D721Med (cell line): ENCODE measurements around the gene VPS13D.

Experiments used
- DNase-seq: peaks from one replicate; pipeline ENCODE4 v3.0.0; 2011; ENCODE audit warnings: low spot score; ENCODE audit not compliant: insufficient read length
- FAIRE-seq: peaks from 2 replicates; lab custom pipeline; 2011; peaks lifted over from hg19 to GRCh38; lab: Jason Lieb, UNC
- CTCF ChIP-seq: IDR thresholded peaks from 2 replicates; pipeline ENCODE4 v1.5.1; 2012; ENCODE audit warnings: mild to moderate bottlenecking, control low read depth; ENCODE audit not compliant: insufficient read depth; ENCODE audit errors: missing control alignments

The VPS13D gene

GRCh38 chr1:12189328-12189682 lies 40.5 kb upstream of the VPS13D start:
- TF ChIP-seq CTCF: no peak
- DNase-seq (no peak), FAIRE-seq (no peak)

DNA sequence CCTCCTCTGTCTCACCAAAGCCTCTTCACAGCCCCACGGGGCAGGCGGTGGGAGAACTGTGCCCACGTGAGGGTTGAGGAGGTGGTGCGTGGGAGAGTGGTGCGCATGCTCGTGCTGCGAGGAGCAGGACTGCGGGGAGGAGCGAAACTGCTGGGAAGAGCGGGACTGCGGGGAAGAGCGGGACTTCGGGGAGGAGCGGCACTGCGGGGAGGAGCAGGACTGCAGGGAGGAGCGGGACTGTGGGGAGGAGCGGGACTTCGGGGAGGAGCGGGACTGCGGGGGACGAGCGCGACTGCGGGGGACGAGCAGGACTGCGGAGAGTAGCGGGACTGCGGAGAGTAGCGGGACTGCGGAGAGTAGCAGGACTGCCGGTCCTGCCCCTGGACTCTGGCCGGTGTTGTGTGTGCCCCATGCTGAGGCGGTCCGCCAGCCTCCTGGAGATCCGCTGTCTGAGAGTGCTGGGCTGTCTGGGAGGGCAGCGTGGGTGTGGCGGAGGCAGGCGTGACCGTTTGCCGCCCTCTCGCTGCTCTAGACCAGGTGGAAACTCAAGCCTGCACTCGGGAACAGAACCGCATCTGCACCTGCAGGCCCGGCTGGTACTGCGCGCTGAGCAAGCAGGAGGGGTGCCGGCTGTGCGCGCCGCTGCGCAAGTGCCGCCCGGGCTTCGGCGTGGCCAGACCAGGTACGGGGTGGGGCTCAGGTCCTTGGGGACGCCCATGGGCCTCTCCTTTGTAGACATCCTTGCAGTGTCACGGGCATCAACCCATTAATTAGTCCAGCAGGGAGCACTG lies 38.4 kb upstream of the VPS13D start:
- FAIRE-seq (no peak), DNase-seq (no peak)
- no peak for TF ChIP-seq CTCF

DNA sequence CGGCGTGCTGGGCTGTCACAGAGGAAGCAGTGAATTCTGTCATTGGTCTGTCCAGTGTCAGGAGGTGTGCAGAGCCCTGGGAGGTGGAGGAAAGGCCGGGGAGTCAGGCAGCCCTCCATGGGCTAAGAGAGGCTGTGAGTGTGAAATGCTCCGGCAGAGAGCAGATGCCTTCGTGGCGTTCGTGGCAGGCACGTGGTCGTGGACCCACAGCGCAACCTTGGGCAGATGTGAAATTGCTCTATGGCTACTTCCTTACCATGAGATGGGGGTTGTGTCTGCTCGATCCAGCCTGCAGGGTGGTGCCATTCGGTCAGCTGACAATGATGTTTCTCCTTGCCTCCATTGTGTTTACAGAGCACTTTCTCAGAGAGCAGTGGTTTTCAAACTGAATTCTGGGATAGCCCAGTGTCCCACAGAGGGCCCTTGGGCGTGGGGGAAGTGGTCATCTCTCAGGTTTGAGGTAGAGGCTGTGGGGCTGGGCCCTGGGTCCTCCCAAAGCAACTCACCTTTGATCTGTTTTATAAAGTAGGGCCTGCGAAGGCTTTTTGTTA lies 35.1 kb upstream of the VPS13D start:
- FAIRE-seq (no peak), DNase-seq (no peak)
- no peak for TF ChIP-seq CTCF

DNA sequence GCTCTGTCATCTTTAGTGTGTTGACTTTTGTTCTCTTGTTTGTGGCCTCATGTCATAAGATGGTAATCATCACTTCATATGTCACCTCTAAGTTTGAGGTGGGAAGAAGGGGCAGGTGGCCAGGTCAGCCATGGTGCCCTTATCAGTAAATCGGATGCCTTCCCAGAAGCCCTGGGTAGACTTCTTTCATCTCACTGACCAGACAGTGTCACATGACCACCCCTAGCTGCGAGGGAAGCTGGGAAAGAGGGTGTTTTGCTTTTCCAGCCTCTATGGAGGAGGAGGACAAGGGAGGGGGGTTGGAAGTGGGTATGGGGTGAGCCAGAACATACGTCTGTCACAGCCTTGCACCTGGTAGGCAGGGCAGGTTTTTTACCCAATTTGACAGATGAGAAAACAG lies 34.4 kb upstream of the VPS13D start:
- FAIRE-seq: no peak
- TF ChIP-seq CTCF: no peak
- DNase-seq: no peak

DNA sequence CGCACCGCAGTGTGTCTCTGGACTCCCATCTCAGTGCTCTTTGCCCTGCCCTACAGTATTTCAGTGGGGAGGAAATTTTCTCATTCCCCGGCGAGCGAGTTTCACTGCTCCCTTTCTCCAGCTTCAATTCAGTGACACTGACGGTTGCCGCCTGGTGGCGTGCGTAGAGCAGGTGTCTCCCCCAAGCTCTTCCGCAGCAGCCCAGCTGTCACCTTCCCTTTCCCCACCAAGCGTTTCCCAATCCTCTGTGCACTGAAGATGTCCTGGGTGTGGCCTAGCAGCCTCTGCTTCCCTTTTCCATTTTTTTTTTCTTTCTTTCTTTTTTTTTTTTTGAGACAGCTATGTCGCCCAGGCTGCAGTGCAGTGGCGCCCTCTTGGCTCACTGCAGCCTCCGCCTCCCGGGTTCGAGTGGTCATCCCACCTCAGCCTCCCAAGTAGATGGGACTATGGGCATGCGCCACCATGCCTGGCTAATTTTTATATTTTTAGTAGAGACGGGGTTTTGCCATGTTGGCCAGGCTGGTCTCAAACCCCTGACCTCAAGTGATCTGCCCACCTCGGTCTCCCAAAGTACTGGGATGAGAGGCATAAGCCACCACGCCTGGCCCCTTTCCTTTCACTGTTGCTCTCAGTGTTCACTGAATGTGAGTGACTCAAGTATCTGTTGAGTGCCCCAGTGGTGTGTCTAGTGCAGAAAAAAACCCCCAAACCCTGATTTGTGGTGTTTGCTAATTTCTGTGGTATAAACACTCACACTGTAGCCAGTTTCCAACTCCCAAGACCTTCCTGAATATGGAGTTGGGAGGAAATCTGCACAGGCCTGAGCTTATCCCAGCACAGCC lies 33.0 kb upstream of the VPS13D start:
- peak; percentile 16 for TF ChIP-seq CTCF
- DNase-seq: no peak
- no peak for FAIRE-seq

GRCh38 chr1:12197483-12197880 lies 32.3 kb upstream of the VPS13D start:
- no peak for TF ChIP-seq CTCF
- no peak for FAIRE-seq

More at GRCh38 chr1:12197483-12197880, 32.3 kb upstream of the VPS13D start:
- no peak for DNase-seq
